GM12878 (cell line): ENCODE results near the gene TNK1. TPM values are rescaled to one million over a fixed set of nuclear protein-coding genes. Genes with fewer than 3 reads are reported as not detected.

ENCODE experiments used
- ATAC-seq: fragments of 200-7000 bp; cut with Tn5 transposase; 3 replicates; pipeline ENCODE4 v1.9.1; 2020; ENCODE audit warnings: mild to moderate bottlenecking, moderate library complexity
- BruUV-seq: library from RNA; stranded (reverse); fragments of 400-500 nt; replicated peaks from 2 replicates; lab custom pipeline; 2021; lab: Mats Ljungman, UMichigan
- CTCF ChIA-PET: fragments of 300-600 bp; sonication (Branson Sonifier 250); formaldehyde crosslinking; extraction: SDS; loops from one replicate; lab custom pipeline; 2021; ENCODE audit warnings: inconsistent platforms; lab: Yijun Ruan, JAX
- POLR2A ChIA-PET: fragments of 350-600 bp; formaldehyde crosslinking; extraction: SDS; loops from one replicate; lab custom pipeline; 2021; ENCODE audit warnings: inconsistent platforms; lab: Charles Lee
- RAD21 ChIA-PET: fragments of 300-600 bp; sonication (Branson Sonifier 250); formaldehyde crosslinking; loops from one replicate; lab custom pipeline; 2023; ENCODE audit warnings: antibody characterized with exemption; ENCODE audit not compliant: unreplicated experiment; lab: Charles Lee
- SMC1A ChIA-PET: fragments of 300-600 bp; sonication (Branson Sonifier 250); formaldehyde crosslinking; loops from one replicate; lab custom pipeline; 2023; ENCODE audit not compliant: unreplicated experiment, uncharacterized antibody; lab: Charles Lee
- DNase-seq: peaks from one replicate; pipeline ENCODE4 v3.0.0-alpha.2; 2011; ENCODE audit warnings: low read depth, low spot score
- FAIRE-seq: peaks from 3 replicates; lab custom pipeline; 2011; peaks lifted over from hg19 to GRCh38; lab: Jason Lieb, UNC
- H2AFZ ChIP-seq: 2 replicates; pipeline ENCODE4 v1.6.0; 2011; ENCODE audit warnings: low read depth, low read length, control low read depth; ENCODE audit not compliant: control insufficient read depth
- H3K27ac ChIP-seq: 2 replicates; pipeline ENCODE4 v1.5.1; 2011; ENCODE audit warnings: control low read depth; ENCODE audit not compliant: control insufficient read depth, insufficient read depth
- H3K27me3 ChIP-seq, 2 experiments: replicated peaks in 1 of 2; 2 replicates each; pipeline versions ENCODE4 v1.6.0 to v1.6.1; 2011; ENCODE audit warnings: low read length in 1 of 2; ENCODE audit not compliant: control insufficient read depth in 2 of 2, insufficient read depth in 2 of 2
- H3K36me3 ChIP-seq, 2 experiments: 2 replicates each; pipeline ENCODE4 v1.5.1; 2011; ENCODE audit warnings: low read length in 1 of 2; ENCODE audit not compliant: control insufficient read depth in 2 of 2, insufficient read depth in 2 of 2
- H3K4me1 ChIP-seq: 2 replicates; pipeline ENCODE4 v1.6.1; 2011; ENCODE audit warnings: mild to moderate bottlenecking, low read length, moderate library complexity, mixed read lengths; ENCODE audit not compliant: control insufficient read depth, insufficient read depth
- H3K4me2 ChIP-seq: 2 replicates; pipeline ENCODE4 v1.6.0; 2011; ENCODE audit warnings: control low read depth; ENCODE audit not compliant: control insufficient read depth, insufficient read depth
- H3K4me3 ChIP-seq: fragments of 200-600 bp; sonication (generic); 2 replicates; pipeline ENCODE4 v1.5.1; 2016
- H3K79me2 ChIP-seq: 2 replicates; pipeline ENCODE4 v1.6.0; 2011; ENCODE audit warnings: low read length; ENCODE audit not compliant: control insufficient read depth, insufficient read depth
- H3K9ac ChIP-seq: 2 replicates; pipeline ENCODE4 v1.8.0; 2011; ENCODE audit warnings: low read length, control low read depth, mixed read lengths; ENCODE audit not compliant: control insufficient read depth, insufficient read depth
- H3K9me3 ChIP-seq: replicated peaks from 3 replicates; pipeline ENCODE4 v1.5.1; 2011; ENCODE audit warnings: mild to moderate bottlenecking, low read length; ENCODE audit not compliant: control insufficient read depth, insufficient read depth
- H4K20me1 ChIP-seq: 2 replicates; pipeline ENCODE4 v1.6.0; 2011; ENCODE audit not compliant: control insufficient read depth, insufficient read depth
- ATF3 ChIP-seq: IDR thresholded peaks from 2 replicates; pipeline ENCODE4 v1.6.1; 2011; ENCODE audit warnings: low read depth, mild to moderate bottlenecking, low read length, moderate library complexity, borderline replicate concordance; ENCODE audit errors: extremely low read depth
- BHLHE40 ChIP-seq, 2 experiments: fragments of 450-650 bp in 1 of 2; IDR thresholded peaks; 2 replicates each; pipeline ENCODE4 v1.6.1; 2011 to 2017; ENCODE audit warnings: low read depth in 2 of 2, borderline replicate concordance in 1 of 2, improper control_type of control experiment in 1 of 2, low read length in 1 of 2, mild to moderate bottlenecking in 1 of 2
- BMI1 ChIP-seq: fragments of 450-650 bp; IDR thresholded peaks from 2 replicates; pipeline ENCODE4 v1.6.1; 2016; ENCODE audit warnings: mild to moderate bottlenecking, moderate library complexity, borderline replicate concordance
- CREB1 ChIP-seq: IDR thresholded peaks from 2 replicates; pipeline ENCODE4 v1.6.1; 2012; ENCODE audit warnings: low read depth, mild to moderate bottlenecking, inconsistent platforms
- EP300 ChIP-seq, 2 experiments: fragments of 150-350 bp in 1 of 2; IDR thresholded peaks; 2 replicates each; pipeline ENCODE4 v1.6.1; 2011 to 2012; ENCODE audit warnings: low read depth in 2 of 2, low read length in 2 of 2, borderline replicate concordance in 1 of 2, improper control_type of control experiment in 1 of 2, inconsistent platforms in 1 of 2; ENCODE audit not compliant: control insufficient read depth in 1 of 2
- HDGF ChIP-seq: fragments of 450-650 bp; IDR thresholded peaks from 2 replicates; pipeline ENCODE4 v1.6.1; 2016; ENCODE audit warnings: antibody characterized with exemption
- JUNB ChIP-seq: IDR thresholded peaks from 2 replicates; pipeline ENCODE4 v1.6.1; 2016; ENCODE audit warnings: antibody characterized with exemption, mild to moderate bottlenecking
- LARP7 ChIP-seq: fragments of 450-650 bp; IDR thresholded peaks from 2 replicates; pipeline ENCODE4 v1.6.1; 2017; ENCODE audit warnings: mild to moderate bottlenecking
- MTA2 ChIP-seq: fragments of 450-650 bp; IDR thresholded peaks from 2 replicates; pipeline ENCODE4 v1.6.1; 2016; ENCODE audit warnings: low read depth, mild to moderate bottlenecking, moderate library complexity
- MTA3 ChIP-seq: IDR thresholded peaks from 2 replicates; pipeline ENCODE4 v1.6.1; 2012; ENCODE audit warnings: low read length, inconsistent platforms, borderline replicate concordance
- MXI1 ChIP-seq: fragments of 150-350 bp; IDR thresholded peaks from 2 replicates; pipeline ENCODE4 v1.6.1; 2011; ENCODE audit warnings: low read depth, mild to moderate bottlenecking, inconsistent platforms, low read length, improper control_type of control experiment
- NBN ChIP-seq: fragments of 450-650 bp; IDR thresholded peaks from 2 replicates; pipeline ENCODE4 v1.6.1; 2016
- NFYA ChIP-seq: IDR thresholded peaks from 2 replicates; pipeline ENCODE4 v1.6.1; 2011; ENCODE audit warnings: low read depth, mild to moderate bottlenecking, low read length, improper control_type of control experiment, borderline replicate concordance
- PAX5 ChIP-seq: IDR thresholded peaks from 2 replicates; pipeline ENCODE4 v1.6.1; 2011; ENCODE audit warnings: low read depth, low read length, borderline replicate concordance
- WGBS: methylation state at CpG from one replicate; pipeline ENCODE4 v1.1.6; 2016; ENCODE audit warnings: low lambda C conversion rate; ENCODE audit not compliant: insufficient replicate concordance, insufficient coverage; ENCODE audit errors: missing lambda C conversion rate; 5-methylcytosine and 5-hydroxymethylcytosine counted together
- in situ Hi-C: fragments of 300-500 bp; cut with MboI; formaldehyde crosslinking; loops from 9 replicates; pipeline ENCODE4 v1.14.3; 2018; ENCODE audit warnings: mixed read lengths
- intact Hi-C: fragments of 100-400 bp; cut with micrococcal nuclease; formaldehyde crosslinking; loops from one replicate; pipeline ENCODE4 v1.14.2; 2022; ENCODE audit not compliant: unreplicated experiment
- polyA plus RNA-seq, 11 experiments: library from polyadenylated mRNA; depleted of rRNA in 4 of 11; unstranded in 6 of 11; stranded (reverse) in 5 of 11; fragments of >200 nt; fragmentation: Nextera tagmentation in 4 of 11; fragmentation: Illumina TruSeq in 1 of 11; extraction: Ambion mirVana in 4 of 11; extraction: Trizol in 1 of 11; gene quantifications; 1 replicate in 1 of 11; 2 replicates in 10 of 11; pipeline versions ENCODE4 v1.2.1 to v1.2.3, GENCODE V29; 2011 to 2016; ENCODE audit warnings: inconsistent platforms in 2 of 11, missing spikeins in 2 of 11, low read depth in 1 of 11
- total RNA-seq, 4 experiments: library from RNA; depleted of rRNA in 3 of 4; stranded (reverse); fragments of >200 nt in 3 of 4; fragmentation: Illumina TruSeq in 1 of 4; extraction: Trizol in 1 of 4; gene quantifications; 2 replicates each; pipeline versions ENCODE4 v1.2.1 to v1.2.3, GENCODE V29; 2013 to 2021

Gene TNK1
- total and polyA plus RNA-seq, 10 of the 15 experiments (the other 5 are each of a cell fraction or from before 2014, with no cell fraction given): 0.06 to 2.5 (median 0.70) TPM

- ChIA-PET CTCF (interaction anchor here (0.6 to 4.0 kb wide), 13 partner anchors 9 to 334 kb away, joined by 3 to 58 read pairs (median 9); partner anchors contain the start of genes SENP3, SOX15, TMEM102 and TNFSF13), POLR2A (interaction anchor here (0.6 to 1.3 kb wide), 7 partner anchors 18 to 319 kb away, joined by 3 to 6 read pairs (median 3); partner anchors contain the start of genes ACAP1, GPS2, NEURL4 and SLC2A4), RAD21 (interaction anchor here (0.5 to 3.6 kb wide), 9 partner anchors 8 to 333 kb away, joined by 3 to 31 read pairs (median 3); partner anchors contain the start of genes ACAP1, NEURL4, TMEM102 and TMEM256), SMC1A (interaction anchor here (0.6 to 2.4 kb wide), 5 partner anchors 18 to 333 kb away, joined by 3 to 9 read pairs (median 4); partner anchors contain the start of genes ACAP1 and TP53)
- Histone ChIP-seq H3K27ac (no peak overlapping the region), H2AFZ (no peak overlapping the region), H4K20me1 (no peaks in the 10 kb centered on the region), H3K4me1 (peaks cover 23% of the 10 kb centered on the region), H3K36me3 (no peaks in the 10 kb centered on the region), H3K4me3 (no peak overlapping the region), H3K9me3 (no peaks in the 10 kb centered on the region), H3K27me3 (no peaks in the 10 kb centered on the region), H3K79me2 (peaks cover 7% of the 10 kb centered on the region), H3K9ac (0 out of 2 replicates have a peak overlapping the region, but pooled peaks have one; percentile 14), H3K4me2 (peak overlapping the region; percentile 30; the same call in 1 of the 2 replicates)
- ATAC-seq (no peak), FAIRE-seq (no peak), DNase-seq (no peak)
- in situ Hi-C loops (no loop called here), intact Hi-C loops (loop anchor here (5.0 kb wide), 1 partner anchor 83 kb away; the partner anchor contains the start of genes FGF11 and TMEM102)
- TF ChIP-seq MTA3 (no peak), PAX5 (no peak), NFYA (no peak), BHLHE40 (IDR thresholded peaks at IDR 0.05; ENCODE audit: borderline replicate concordance in 1 of 2, low read depth in 2 of 2, low read length in 1 of 2) (peak in 1 of 2 experiments; percentile 23; a peak in 1 of 4 replicates), MTA2 (peak; percentile 61; the same call in 1 of the 2 replicates), ATF3 (no peak), MXI1 (peak; percentile 59; the same call in 1 of the 2 replicates), JUNB (no peak), EP300 (IDR thresholded peaks at IDR 0.05; ENCODE audit: borderline replicate concordance in 1 of 2, control insufficient read depth in 1 of 2, low read depth in 2 of 2, low read length in 2 of 2) (no peak), NBN (0 out of 2 replicates have a peak, but pooled peaks have one; percentile 45), LARP7 (0 out of 2 replicates have a peak, but pooled peaks have one; percentile 24), CREB1 (peak; percentile 53; the same call in 1 of the 2 replicates), HDGF (peak; percentile 73; the same call in 1 of the 2 replicates), BMI1 (peak; percentile 89)
- no TSS peak for BruUV-seq
- 37% methylated on average over 9 of the region's 9 CpGs for WGBS
These were observed 26.5 kb upstream of the TNK1 start for GRCh38 chr17:7354262-7354843.
